Ovary (tissue), 9 donors: ENCODE measurements around the gene PLPP1. TPM values are rescaled to one million over a fixed set of nuclear protein-coding genes. Genes with fewer than 3 reads are reported as not detected.
A peak's percentile ranks its signal among the peaks of the same experiment; 100 is the strongest.

Experiments used
- DNase-seq, 5 donors: peaks; one replicate each; pipeline ENCODE4 v3.0.0-alpha.2; 2019 to 2020
- H3K27ac ChIP-seq, 2 donors: fragments of 200-600 bp; one replicate each; pipeline versions ENCODE4 v1.5.1 to v1.8.0; 2019 to 2022
- H3K27me3 ChIP-seq: fragments of 200-600 bp; one replicate; pipeline ENCODE4 v1.8.0; 2022
- H3K36me3 ChIP-seq: fragments of 200-600 bp; sonication (generic); one replicate; pipeline ENCODE4 v1.5.1; 2019
- H3K4me1 ChIP-seq: one replicate; pipeline ENCODE4 v1.8.1; 2013; ENCODE audit warnings: mild to moderate bottlenecking, moderate library complexity; ENCODE audit not compliant: insufficient read depth
- H3K4me3 ChIP-seq: fragments of 200-600 bp; sonication (generic); one replicate; pipeline ENCODE4 v1.5.1; 2017
- H3K9me3 ChIP-seq, 2 donors: fragments of 200-600 bp in 1 of 2; sonication (generic) in 1 of 2; one replicate each; pipeline versions ENCODE4 v1.5.1 to v1.8.1; 2013 to 2019; ENCODE audit warnings: mild to moderate bottlenecking in 1 of 2, moderate library complexity in 1 of 2
- CTCF ChIP-seq, 3 donors: fragments of 450-650 bp in 2 of 3; fragments of 200-600 bp in 1 of 3; IDR thresholded peaks; one replicate each; pipeline versions ENCODE4 v1.5.1 to v1.8.0; 2016 to 2022; ENCODE audit warnings: antibody characterized with exemption in 3 of 3, mild to moderate bottlenecking in 1 of 3
- EP300 ChIP-seq: sonication (generic); formaldehyde crosslinking; IDR thresholded peaks from one replicate; pipeline ENCODE4 v1.6.1; 2017; ENCODE audit warnings: antibody characterized with exemption
- POLR2A ChIP-seq: fragments of 450-650 bp; IDR thresholded peaks from one replicate; pipeline ENCODE4 v1.6.1; 2017; ENCODE audit warnings: antibody characterized with exemption, mild to moderate bottlenecking, moderate library complexity
- WGBS, 3 donors: extraction: QIAGEN DNeasy Blood & Tissue Kit in 1 of 3; methylation state at CpG; one replicate each; pipeline versions ENCODE4 v1.1.5 to v1.1.7; 2013 to 2017; 5-methylcytosine and 5-hydroxymethylcytosine counted together
- intact Hi-C, 4 donors: fragments of 100-400 bp; cut with DNase I; formaldehyde crosslinking; loops; one replicate each; pipeline versions ENCODE4 v1.11.0 to v1.15.1; 2022 to 2023
- polyA plus RNA-seq, 2 donors: library from polyadenylated mRNA; stranded (reverse); fragments of 200-250 nt in 1 of 2; fragments of 350-450 nt in 1 of 2; fragmentation: Illumina TruSeq in 1 of 2; extraction: RNeasy Lipid Tissue Mini Kit (QIAGEN cat#74804) in 1 of 2; gene quantifications; one replicate each; pipeline ENCODE4 v1.2.3, GENCODE V29; 2013 to 2014
- total RNA-seq, 7 donors: library from RNA; depleted of rRNA in 2 of 7; stranded (reverse); fragments of >200 nt in 2 of 7; fragmentation: NEBNext Ultra II Directional in 3 of 7; extraction: Animal tissue kit (Norgen Biotek cat#: 25700) in 3 of 7; gene quantifications; one replicate each; pipeline versions ENCODE4 v1.1.0 to v1.2.4, GENCODE V29; 2016 to 2023
- donor health status: DM: no; HTN: no; CAD: no; lungs with moderate emphysema.
- donor health status: DM: no; HTN: no; CAD: no.
- donor health status: Bipolar disorder and iron deficiency.
- donor health status: DM: yes; HTN: yes; CAD: no.
- donor health status: DM: no; HTN: no; CAD: no.
- donor health status: DM: yes; HTN: yes; CAD: no.

PLPP1 gene
- total and polyA plus RNA-seq, 9 donors, result 13.5 to 136 (median 34.5) TPM

- intact Hi-C loops, result no loop called here
- Histone ChIP-seq H3K4me1 (peaks cover 5% of the 10 kb centered on the region), H3K36me3 (no peaks in the 10 kb centered on the region), H3K4me3 (no peak overlapping the region), H3K9me3 (no peaks in the 10 kb centered on the region), H3K27ac (no peak overlapping the region), H3K27me3 (no peaks in the 10 kb centered on the region)
- no peak for DNase-seq
- TF ChIP-seq EP300 (no peak), CTCF (IDR thresholded peaks at IDR 0.05) (no peak), POLR2A (no peak)
Observed at GRCh38 chr5:55578771-55579170, 44.0 kb upstream of the PLPP1 start.

GRCh38 chr5:55577353-55578060, 42.7 kb upstream of the PLPP1 start:
- WGBS, 3 donors, result 23 to 32% (median 30%) methylated on average over 6 of the region's 6 CpGs
- no peak overlapping the region for H3K4me3 ChIP-seq
- H3K27ac ChIP-seq, result no peak overlapping the region
- H3K4me1 ChIP-seq, result peaks cover 5% of the 10 kb centered on the region
- no peaks in the 10 kb centered on the region for H3K36me3 ChIP-seq
- no peaks in the 10 kb centered on the region for H3K27me3 ChIP-seq
- H3K9me3 ChIP-seq, result no peaks in the 10 kb centered on the region
- intact Hi-C loops, result no loop called here
- peak in 2 of 5 donors; percentile 26 to 31 for DNase-seq
- TF ChIP-seq CTCF (IDR thresholded peaks at IDR 0.05) (no peak), EP300 (no peak), POLR2A (no peak)

- Histone ChIP-seq H3K36me3 (no peaks in the 10 kb centered on the region), H3K4me3 (no peak overlapping the region), H3K27ac (no peak overlapping the region), H3K9me3 (no peaks in the 10 kb centered on the region), H3K27me3 (no peaks in the 10 kb centered on the region), H3K4me1 (peaks cover 5% of the 10 kb centered on the region)
- TF ChIP-seq EP300 (no peak), CTCF (IDR thresholded peaks at IDR 0.05) (no peak), POLR2A (no peak)
- intact Hi-C loops, result no loop called here
- no peak for DNase-seq
- 35 to 46% (median 44%) methylated on average over 2 of the region's 2 CpGs for WGBS, 3 donors
Observed at GRCh38 chr5:55576661-55577060, 41.9 kb upstream of the PLPP1 start.

- Histone ChIP-seq H3K9me3 (no peaks in the 10 kb centered on the region), H3K27me3 (no peaks in the 10 kb centered on the region), H3K4me1 (peaks cover 5% of the 10 kb centered on the region), H3K27ac (no peak overlapping the region), H3K36me3 (no peaks in the 10 kb centered on the region), H3K4me3 (no peak overlapping the region)
- intact Hi-C loops, result no loop called here
- TF ChIP-seq POLR2A (no peak), EP300 (no peak), CTCF (IDR thresholded peaks at IDR 0.05) (no peak)
- DNase-seq, result no peak
- 73 to 84% (median 78%) methylated on average over 8 of the region's 8 CpGs for WGBS, 3 donors
Observed at GRCh38 chr5:55575815-55576583, 41.2 kb upstream of the PLPP1 start.
